ENCODE data around the gene TFDP2. TPM values are rescaled to one million over a fixed set of nuclear protein-coding genes. Genes with fewer than 3 reads are reported as not detected.
A peak's percentile ranks its signal among the peaks of the same experiment; 100 is the strongest.

Gene TFDP2
- total RNA-seq, 1 experiment from 2014 or later, result 48.2 TPM

GRCh38 chr3:141914311-141914710 is 235.0 kb downstream of the TFDP2 start:
- POLR2A ChIA-PET, result no interaction called here
- peaks cover 9% of the 10 kb centered on the region for H3K9me3 Mint-ChIP-seq
- ATAC-seq (no peak), DNase-seq (ENCODE audit: low spot score) (no peak)
- H3K4me3 Mint-ChIP-seq, result no peak overlapping the region
- H3K27me3 Mint-ChIP-seq (ENCODE audit: low read depth), result no peaks in the 10 kb centered on the region
- H3K36me3 Mint-ChIP-seq, result peaks cover 83% of the 10 kb centered on the region
- TF ChIP-seq ZNF416 (CRISPR knock-in tag; IDR thresholded peaks at IDR 0.05) (no peak), AR (CRISPR knock-in tag; IDR thresholded peaks at IDR 0.05) (no peak), NR1H2 (CRISPR knock-in tag; IDR thresholded peaks at IDR 0.05) (no peak), ZNF121 (CRISPR knock-in tag; IDR thresholded peaks at IDR 0.05) (no peak), ATF3 (CRISPR knock-in tag; conservative IDR thresholded peaks at IDR 0.05) (no peak), MYBL2 (CRISPR knock-in tag; IDR thresholded peaks at IDR 0.05) (no peak), ETV6 (CRISPR knock-in tag; IDR thresholded peaks at IDR 0.05) (no peak), GABPB1 (CRISPR knock-in tag; IDR thresholded peaks at IDR 0.05) (no peak), CREM (CRISPR knock-in tag; IDR thresholded peaks at IDR 0.05) (no peak), JUN (CRISPR knock-in tag; IDR thresholded peaks at IDR 0.05) (no peak), KAT7 (CRISPR knock-in tag; IDR thresholded peaks at IDR 0.05; ENCODE audit: borderline replicate concordance) (no peak)
- TF ChIP-seq, protein P1, sequence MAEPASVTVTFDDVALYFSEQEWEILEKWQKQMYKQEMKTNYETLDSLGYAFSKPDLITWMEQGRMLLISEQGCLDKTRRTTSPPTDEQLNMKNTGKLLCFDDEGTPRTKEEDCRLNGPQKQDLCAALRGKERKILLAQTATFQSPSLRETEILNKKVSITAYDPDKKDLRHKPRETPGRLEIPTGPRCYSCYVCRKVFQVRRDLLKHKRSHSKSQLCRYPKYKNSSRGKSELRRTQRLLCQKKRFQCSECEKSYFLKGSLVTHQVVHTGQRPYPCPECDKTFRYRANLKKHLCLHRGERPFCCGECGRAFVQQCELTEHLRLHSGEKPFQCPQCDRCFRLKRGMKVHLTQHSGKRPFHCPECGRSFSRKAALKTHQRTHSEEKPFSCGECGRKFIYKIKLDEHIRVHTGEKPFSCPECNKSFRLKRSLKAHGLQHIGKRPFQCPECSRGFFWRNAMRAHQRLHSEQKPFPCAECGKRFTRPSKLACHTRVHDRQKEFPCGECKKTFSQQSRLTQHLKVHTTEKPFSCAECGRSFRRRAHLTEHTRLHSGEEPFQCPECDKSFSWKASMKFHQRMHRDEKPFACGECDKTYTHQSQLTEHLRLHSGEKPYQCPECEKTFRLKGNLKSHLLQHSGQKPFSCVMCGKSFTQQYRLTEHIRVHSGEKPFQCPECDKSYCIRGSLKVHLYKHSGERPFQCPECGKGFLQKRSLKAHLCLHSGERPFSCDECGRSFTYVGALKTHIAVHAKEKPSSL (CRISPR knock-in tag; conservative IDR thresholded peaks at IDR 0.05), result no peak
- no peak overlapping the region for H3K27ac Mint-ChIP-seq
- CTCF ChIA-PET, result interaction anchor here (1.8 to 2.5 kb wide), 2 partner anchors 40 to 454 kb away, joined by 7 to 8 read pairs; no protein-coding TSS in a partner anchor
- H3K4me1 Mint-ChIP-seq, result 0 out of 2 replicates have a peak, but pooled peaks cover 4% of the 10 kb centered on the region

DNA sequence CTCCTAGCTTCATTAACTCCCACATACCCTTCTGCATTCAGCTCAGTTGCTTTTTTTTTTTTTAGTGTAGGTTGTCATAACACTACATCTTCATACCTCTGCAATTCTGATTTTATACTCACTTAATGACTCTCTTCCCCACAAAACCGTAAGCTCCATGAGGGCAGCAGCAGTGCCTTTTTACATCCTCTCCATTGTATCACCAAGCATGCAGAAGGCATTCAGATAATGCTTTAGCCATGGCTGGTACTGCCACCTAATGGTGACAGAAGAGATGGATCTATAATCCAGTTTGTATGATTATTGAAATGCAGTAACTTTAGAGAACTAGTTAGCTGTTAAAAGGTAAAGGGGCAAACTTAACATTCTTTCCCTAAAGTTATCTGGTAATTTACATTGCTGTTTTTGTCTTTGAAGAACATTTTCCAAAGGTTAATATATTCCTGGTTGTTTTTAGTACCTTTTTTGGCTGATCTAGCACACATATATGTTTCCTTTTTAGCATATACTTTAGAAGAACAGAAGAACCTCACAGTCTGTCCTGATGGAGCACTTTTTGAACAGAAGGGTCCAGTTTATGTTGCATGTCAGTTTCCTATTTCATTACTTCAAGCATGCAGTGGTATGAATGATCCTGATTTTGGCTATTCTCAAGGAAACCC is 236.1 kb downstream of the TFDP2 start:
- TF ChIP-seq ZNF281 (CRISPR knock-in tag; IDR thresholded peaks at IDR 0.05), result no peak
- peak; percentile 44 for TF ChIP-seq CTCF (IDR thresholded peaks at IDR 0.05)
- DNase-seq (ENCODE audit: low spot score), result no peak
- H3K9me3 Mint-ChIP-seq, result peaks cover 9% of the 10 kb centered on the region

More for the DNA sequence above, 236.1 kb downstream of the TFDP2 start:
- Mint-ChIP-seq H3K4me1 (0 out of 2 replicates have a peak, but pooled peaks cover 4% of the 10 kb centered on the region), H3K4me3 (no peak overlapping the region), H3K36me3 (peaks cover 83% of the 10 kb centered on the region), H3K27me3 (ENCODE audit: low read depth) (no peaks in the 10 kb centered on the region), H3K27ac (no peak overlapping the region)
- ATAC-seq, result peak; percentile 59
- ChIA-PET POLR2A (interaction anchor here (1.3 kb wide), 1 partner anchor 115 kb away, joined by 7 read pairs; no protein-coding TSS in a partner anchor), CTCF (interaction anchor here (0.7 to 2.5 kb wide), 14 partner anchors 10 to 453 kb away, joined by 3 to 13 read pairs (median 5); no protein-coding TSS in a partner anchor)

Measured in WTC11 (cell line).